Measurements from ENCODE around the gene RTF2. TPM values are rescaled to one million over a fixed set of nuclear protein-coding genes. Genes with fewer than 3 reads are reported as not detected.

RTF2 gene, protein sequence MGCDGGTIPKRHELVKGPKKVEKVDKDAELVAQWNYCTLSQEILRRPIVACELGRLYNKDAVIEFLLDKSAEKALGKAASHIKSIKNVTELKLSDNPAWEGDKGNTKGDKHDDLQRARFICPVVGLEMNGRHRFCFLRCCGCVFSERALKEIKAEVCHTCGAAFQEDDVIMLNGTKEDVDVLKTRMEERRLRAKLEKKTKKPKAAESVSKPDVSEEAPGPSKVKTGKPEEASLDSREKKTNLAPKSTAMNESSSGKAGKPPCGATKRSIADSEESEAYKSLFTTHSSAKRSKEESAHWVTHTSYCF
- 100 to 1,000 TPM in 1 of 5 experiments, 10 to 100 TPM in 4; 62.5 to 118 (median 72.0) TPM for total RNA-seq
- polyA plus RNA-seq = 100 to 1,000 TPM; 156 to 157 TPM
- 51.4 reads per million, percentile 72 among the genes with 10 or more reads in this experiment for total RNA-seq

DNA sequence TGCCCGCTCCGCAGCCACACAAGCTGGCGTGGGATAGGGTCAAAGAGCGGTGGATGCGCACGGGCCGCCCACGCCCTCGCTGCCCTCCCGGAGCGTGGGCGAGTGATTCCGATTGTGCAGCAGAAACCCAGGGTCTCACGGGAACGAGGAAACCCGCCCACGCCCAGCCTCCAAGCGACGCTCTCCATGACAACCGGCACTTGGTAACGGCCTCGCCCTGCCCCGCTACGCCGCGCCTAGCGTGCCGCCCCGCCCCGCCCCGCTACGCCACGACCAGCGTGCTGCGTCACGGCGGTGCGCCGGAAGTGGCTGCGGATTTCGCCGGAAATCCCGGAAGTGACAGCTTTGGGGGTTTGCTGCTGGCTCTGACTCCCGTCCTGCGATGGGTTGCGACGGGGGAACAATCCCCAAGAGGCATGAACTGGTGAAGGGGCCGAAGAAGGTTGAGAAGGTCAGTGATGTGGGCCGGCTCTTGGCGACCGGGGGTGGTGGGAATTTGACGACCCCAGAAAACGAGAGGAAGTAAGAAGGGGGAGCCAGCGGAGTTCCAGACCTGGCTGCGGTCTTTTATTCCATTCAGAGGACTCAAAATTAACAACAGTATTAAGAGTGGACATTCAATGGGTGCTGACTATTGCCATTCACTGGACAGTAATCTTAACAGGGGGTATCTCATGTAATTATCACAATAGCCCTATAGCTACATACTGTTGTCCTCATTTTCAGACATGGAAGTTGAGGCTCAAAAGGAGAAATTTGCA, at the start of gene RTF2:
TSS of gene RTF2 (plus strand) at position 312 of the 761 bp plus-strand sequence. CDS start at position 383, 71 bp downstream.
- Mint-ChIP-seq H3K27ac (peak within 1 kb of the TSS; percentile 95 to 100 (median 99)), H3K4me1 (peaks cover 27 to 53% (median 48%) of the 10 kb centered on the region in 7 donors), H3K9me3 (peaks cover 0 to 4% (median 0%) of the 10 kb centered on the region in 11 donors), H3K36me3 (peaks cover 0 to 12% (median 7%) of the 10 kb centered on the region in 5 donors), H3K27me3 (no peaks in the 10 kb centered on the region), H3K4me3 (peak within 1 kb of the TSS; percentile 94 to 100 (median 100))
- ATAC-seq (peak; percentile 99), DNase-seq (peak; percentile 93 to 99 (median 96))
- H3K4me3 ChIP-seq (ENCODE audit: low read length) = peak within 1 kb of the TSS; percentile 74
- POLR2A ChIA-PET = interaction anchor here (0.7 to 2.8 kb wide), 10 partner anchors 24 to 110 kb away, joined by 3 to 26 read pairs (median 6); partner anchors contain the start of genes AURKA, CASS4, CSTF1 and FAM210B
- H3K9me3 ChIP-seq (ENCODE audit: control insufficient read depth in 2 of 3, low read length in 3 of 3) = no peaks in the 10 kb centered on the region
- H3K27ac ChIP-seq (ENCODE audit: low read depth, low read length) = peak within 1 kb of the TSS; percentile 88
- H3K36me3 ChIP-seq (ENCODE audit: control insufficient read depth in 2 of 3, insufficient read depth in 3 of 3, low read length in 3 of 3) = peaks cover 0 to 14% (median 0%) of the 10 kb centered on the region in 3 experiments
- H3K4me1 ChIP-seq (ENCODE audit: control insufficient read depth in 2 of 2, insufficient read depth in 2 of 2, low read length in 2 of 2) = peaks cover 28 to 31% of the 10 kb centered on the region in 2 donors
- intact Hi-C loops (cut with micrococcal nuclease) = loop anchor here (1.0 to 5.0 kb wide), 12 partner anchors 8 to 1921 kb away; partner anchors contain the start of genes AURKA (in 2 of the 2), CASS4 (in 2 of the 2), CSTF1 (in 2 of the 2) and FAM209A (in 1 of the 2)
- CTCF ChIA-PET = no interaction called here
- no peaks in the 10 kb centered on the region for H3K27me3 ChIP-seq (ENCODE audit: control insufficient read depth in 2 of 2, insufficient read depth in 2 of 2, low read length in 2 of 2)

DNA sequence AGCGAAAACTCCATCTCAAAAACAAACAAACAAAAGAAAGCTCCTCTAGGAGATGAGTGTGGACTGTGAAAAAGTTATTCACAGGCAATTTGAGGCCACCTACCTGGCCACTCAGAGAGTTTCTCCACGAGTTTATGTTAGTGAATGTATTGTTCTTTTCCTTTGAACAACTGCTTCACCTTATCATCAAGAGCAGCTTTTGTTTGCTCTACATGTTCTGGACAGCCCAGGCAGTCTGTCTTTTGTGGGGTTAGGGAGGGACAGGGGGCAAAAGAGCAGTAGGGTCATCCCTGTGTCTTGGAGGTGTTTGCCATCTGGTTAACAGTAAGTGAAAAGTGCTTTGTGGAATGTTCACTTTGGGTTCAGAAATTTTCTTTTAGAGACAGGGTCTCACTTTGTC, 48.4 kb upstream of the RTF2 start:
- no peak for ATAC-seq
- intact Hi-C loops (cut with micrococcal nuclease) = no loop called here
- no peaks in the 10 kb centered on the region for H3K27me3 Mint-ChIP-seq
- H3K36me3 ChIP-seq (ENCODE audit: control insufficient read depth in 2 of 3, insufficient read depth in 3 of 3, low read length in 3 of 3) = no peaks in the 10 kb centered on the region
- no peak for DNase-seq
- POLR2A ChIA-PET = interaction anchor here (1.0 to 8.4 kb wide), 4 partner anchors 7 to 27 kb away, joined by 7 to 67 read pairs (median 15); partner anchors contain the start of genes AURKA, CASS4 and CSTF1
- H3K27ac Mint-ChIP-seq = peak overlapping the region in 8 of 9 donors; percentile 88 to 98 (median 96)
- peak overlapping the region in 3 of 10 donors; percentile 67 to 78 (median 72) for H3K4me3 Mint-ChIP-seq
- H3K27ac ChIP-seq (ENCODE audit: low read depth, low read length) = peak overlapping the region; percentile 78
- CTCF ChIA-PET = interaction anchor here (0.7 to 3.2 kb wide), 3 partner anchors 9 to 25 kb away, joined by 3 to 10 read pairs (median 3); no protein-coding TSS in a partner anchor
- no peaks in the 10 kb centered on the region for H3K27me3 ChIP-seq (ENCODE audit: control insufficient read depth in 2 of 2, insufficient read depth in 2 of 2, low read length in 2 of 2)
- no peak overlapping the region for H3K4me3 ChIP-seq (ENCODE audit: low read length)
- H3K36me3 Mint-ChIP-seq = peaks cover 0 to 21% (median 5%) of the 10 kb centered on the region in 5 donors
- no peaks in the 10 kb centered on the region for H3K9me3 ChIP-seq (ENCODE audit: control insufficient read depth in 2 of 3, low read length in 3 of 3)
- H3K9me3 Mint-ChIP-seq = no peaks in the 10 kb centered on the region
- peaks cover 48 to 84% (median 72%) of the 10 kb centered on the region in 7 donors for H3K4me1 Mint-ChIP-seq
- H3K4me1 ChIP-seq (ENCODE audit: control insufficient read depth in 2 of 2, insufficient read depth in 2 of 2, low read length in 2 of 2) = peaks cover 36 to 77% of the 10 kb centered on the region in 2 donors

DNA sequence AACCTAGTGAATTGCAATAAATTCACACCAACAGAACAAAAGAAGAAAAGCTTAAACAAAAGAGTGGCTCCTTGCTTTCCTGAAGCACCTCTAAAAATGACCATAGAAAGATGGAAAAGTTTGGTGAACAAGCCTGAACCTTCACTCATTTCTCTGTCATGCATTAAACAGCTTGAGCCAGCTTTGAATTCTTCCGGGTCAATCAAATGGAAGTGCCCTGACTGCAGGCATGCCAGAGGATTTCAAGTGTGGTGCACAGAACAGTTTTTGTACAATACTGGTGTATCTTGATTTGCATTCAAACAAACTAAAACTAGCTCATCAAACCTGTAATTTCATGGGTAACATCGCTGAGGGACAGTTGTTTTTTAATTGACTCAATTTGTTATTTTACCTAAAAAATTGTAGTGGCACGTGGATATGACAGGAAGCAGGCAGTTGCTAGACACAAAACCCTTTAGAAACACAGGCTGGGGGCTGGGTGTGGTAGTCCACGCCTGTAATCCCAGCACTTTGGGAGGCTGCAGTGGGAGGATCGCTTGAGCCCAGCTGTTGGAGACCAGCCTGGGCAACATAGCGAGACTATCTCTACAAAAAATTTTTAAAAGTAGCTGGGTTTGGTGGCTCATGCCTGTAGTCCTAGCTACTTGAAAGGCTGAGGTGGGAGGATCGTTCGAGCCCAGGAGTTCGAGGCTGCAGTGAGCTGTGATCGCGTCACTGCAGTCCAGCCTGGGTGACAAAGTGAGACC, 47.3 kb upstream of the RTF2 start:
- intact Hi-C loops (cut with micrococcal nuclease) = loop anchor here in 1 of 2 donors (1.0 kb wide), 1 partner anchor 8 kb away; no protein-coding TSS in a partner anchor
- Mint-ChIP-seq H3K27me3 (no peaks in the 10 kb centered on the region), H3K9me3 (no peaks in the 10 kb centered on the region), H3K36me3 (peaks cover 0 to 20% (median 8%) of the 10 kb centered on the region in 5 donors), H3K4me3 (peak overlapping the region; percentile 44 to 78 (median 68)), H3K27ac (peak overlapping the region; percentile 50 to 98 (median 96)), H3K4me1 (peaks cover 48 to 85% (median 71%) of the 10 kb centered on the region in 7 donors)
- DNase-seq (peak in 1 of 9 donors; percentile 20), ATAC-seq (no peak)
- Histone ChIP-seq H3K4me3 (ENCODE audit: low read length) (no peak overlapping the region), H3K27me3 (ENCODE audit: control insufficient read depth in 2 of 2, insufficient read depth in 2 of 2, low read length in 2 of 2) (no peaks in the 10 kb centered on the region), H3K9me3 (ENCODE audit: control insufficient read depth in 2 of 3, low read length in 3 of 3) (no peaks in the 10 kb centered on the region), H3K4me1 (ENCODE audit: control insufficient read depth in 2 of 2, insufficient read depth in 2 of 2, low read length in 2 of 2) (peaks cover 33 to 66% of the 10 kb centered on the region in 2 donors), H3K27ac (ENCODE audit: low read depth, low read length) (peak overlapping the region; percentile 78), H3K36me3 (ENCODE audit: control insufficient read depth in 2 of 3, insufficient read depth in 3 of 3, low read length in 3 of 3) (no peaks in the 10 kb centered on the region)
- ChIA-PET CTCF (interaction anchor here (1.1 to 2.6 kb wide), 2 partner anchors 8 to 16 kb away, joined by 3 to 11 read pairs; partner anchors contain the start of gene CASS4), POLR2A (interaction anchor here (0.6 to 8.4 kb wide), 8 partner anchors 8 to 47 kb away, joined by 3 to 67 read pairs (median 4); partner anchors contain the start of genes AURKA, CASS4 and RTF2)

DNA sequence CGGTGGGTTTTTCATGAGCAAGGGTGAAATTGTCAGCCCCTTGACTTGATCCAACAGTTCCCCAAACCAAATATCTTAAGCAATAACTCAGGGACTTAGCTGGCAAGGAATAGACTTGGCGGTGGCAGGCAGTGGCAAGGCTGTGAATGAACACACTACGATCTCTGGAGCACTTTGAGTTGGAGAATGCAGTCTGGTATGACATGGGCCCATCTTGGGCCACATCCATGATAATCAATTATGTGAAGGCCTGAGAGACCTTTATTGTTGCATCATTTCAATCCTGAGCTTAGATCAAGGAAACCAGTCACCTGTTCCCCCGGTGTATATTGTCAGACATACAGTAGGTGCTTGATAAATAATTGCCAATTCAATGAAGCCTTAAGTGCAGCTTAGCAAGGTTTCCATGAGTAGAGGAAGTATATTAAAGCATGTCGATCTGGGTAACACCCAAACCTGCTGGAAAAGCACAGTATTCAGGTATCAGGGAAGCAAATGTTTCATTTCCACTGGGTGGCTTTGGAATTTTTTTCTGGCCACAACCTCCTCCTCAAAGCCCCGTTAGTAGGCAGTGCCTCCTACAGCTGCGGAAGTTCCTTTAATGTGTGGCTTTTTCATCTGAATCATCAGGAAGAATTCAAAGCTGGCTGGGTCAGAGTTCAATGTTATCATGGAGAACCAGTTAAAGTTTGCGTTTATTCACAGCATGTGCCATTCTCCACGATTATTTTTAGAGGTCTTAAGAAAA, 46.2 kb upstream of the RTF2 start:
- no peak overlapping the region for H3K4me3 ChIP-seq (ENCODE audit: low read length)
- peaks cover 33 to 58% of the 10 kb centered on the region in 2 donors for H3K4me1 ChIP-seq (ENCODE audit: control insufficient read depth in 2 of 2, insufficient read depth in 2 of 2, low read length in 2 of 2)
- H3K36me3 ChIP-seq (ENCODE audit: control insufficient read depth in 2 of 3, insufficient read depth in 3 of 3, low read length in 3 of 3) = no peaks in the 10 kb centered on the region
- H3K9me3 ChIP-seq (ENCODE audit: control insufficient read depth in 2 of 3, low read length in 3 of 3) = no peaks in the 10 kb centered on the region
- Mint-ChIP-seq H3K9me3 (no peaks in the 10 kb centered on the region), H3K4me1 (peaks cover 41 to 84% (median 64%) of the 10 kb centered on the region in 7 donors), H3K36me3 (peaks cover 0 to 17% (median 9%) of the 10 kb centered on the region in 5 donors), H3K27me3 (no peaks in the 10 kb centered on the region), H3K4me3 (peak overlapping the region; percentile 11 to 78 (median 58)), H3K27ac (peak overlapping the region; percentile 50 to 98 (median 92))
- POLR2A ChIA-PET = interaction anchor here (0.8 to 8.4 kb wide), 7 partner anchors 9 to 46 kb away, joined by 3 to 67 read pairs (median 5); partner anchors contain the start of genes CASS4 and RTF2
- ATAC-seq (no peak), DNase-seq (no peak)
- intact Hi-C loops (cut with micrococcal nuclease) = loop anchor here (1.0 to 2.0 kb wide), 2 partner anchors 10 to 19 kb away; partner anchors contain the start of gene CASS4 (in 1 of the 2)
- no peaks in the 10 kb centered on the region for H3K27me3 ChIP-seq (ENCODE audit: control insufficient read depth in 2 of 2, insufficient read depth in 2 of 2, low read length in 2 of 2)
- CTCF ChIA-PET = interaction anchor here (1.1 to 2.6 kb wide), 2 partner anchors 9 to 28 kb away, joined by 3 to 11 read pairs; partner anchors contain the start of gene CASS4
- peak overlapping the region; percentile 36 for H3K27ac ChIP-seq (ENCODE audit: low read depth, low read length)

DNA sequence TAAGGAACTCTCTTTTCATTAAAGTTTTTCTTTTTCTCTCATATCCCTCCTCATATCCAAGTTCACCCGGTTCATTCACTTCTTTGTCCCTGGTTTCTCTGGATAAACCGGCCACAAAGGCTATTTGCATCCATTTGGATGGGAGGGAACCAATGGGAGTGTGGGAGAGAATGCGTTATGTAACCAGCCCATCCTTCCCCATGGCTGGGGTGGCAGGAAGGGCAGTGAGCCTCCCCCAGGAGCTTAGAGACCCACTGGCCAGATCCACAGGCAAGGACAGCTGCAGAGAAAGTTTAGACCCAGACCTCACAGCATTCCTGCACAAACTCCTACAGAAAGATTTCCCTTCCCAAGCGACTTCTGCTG, 45.6 kb upstream of the RTF2 start:
- H3K9me3 Mint-ChIP-seq = no peaks in the 10 kb centered on the region
- Histone ChIP-seq H3K27ac (ENCODE audit: low read depth, low read length) (peak overlapping the region; percentile 36), H3K27me3 (ENCODE audit: control insufficient read depth in 2 of 2, insufficient read depth in 2 of 2, low read length in 2 of 2) (no peaks in the 10 kb centered on the region), H3K9me3 (ENCODE audit: control insufficient read depth in 2 of 3, low read length in 3 of 3) (no peaks in the 10 kb centered on the region), H3K4me3 (ENCODE audit: low read length) (no peak overlapping the region), H3K36me3 (ENCODE audit: control insufficient read depth in 2 of 3, insufficient read depth in 3 of 3, low read length in 3 of 3) (no peaks in the 10 kb centered on the region), H3K4me1 (ENCODE audit: control insufficient read depth in 2 of 2, insufficient read depth in 2 of 2, low read length in 2 of 2) (peaks cover 33 to 53% of the 10 kb centered on the region in 2 donors)
- peak overlapping the region in 8 of 10 donors; percentile 41 to 78 (median 61) for H3K4me3 Mint-ChIP-seq
- H3K36me3 Mint-ChIP-seq = peaks cover 0 to 19% (median 13%) of the 10 kb centered on the region in 5 donors
- H3K4me1 Mint-ChIP-seq = peaks cover 39 to 84% (median 64%) of the 10 kb centered on the region in 7 donors
- H3K27me3 Mint-ChIP-seq = no peaks in the 10 kb centered on the region
- intact Hi-C loops (cut with micrococcal nuclease) = loop anchor here (1.0 to 2.0 kb wide), 2 partner anchors 11 to 18 kb away; partner anchors contain the start of gene CASS4 (in 1 of the 2)
- ChIA-PET CTCF (interaction anchor here (0.7 to 2.6 kb wide), 3 partner anchors 10 to 29 kb away, joined by 3 to 11 read pairs (median 3); partner anchors contain the start of gene CASS4), POLR2A (interaction anchor here (1.1 to 8.4 kb wide), 6 partner anchors 10 to 21 kb away, joined by 3 to 67 read pairs (median 6); partner anchors contain the start of gene CASS4)
- peak overlapping the region; percentile 50 to 98 (median 92) for H3K27ac Mint-ChIP-seq
- DNase-seq (no peak), ATAC-seq (no peak)

All from naive thymus-derived CD4-positive, alpha-beta T cell (primary cell).